Colonic mucosa (tissue), 4 donors: ENCODE measurements around the gene GCSAM. TPM values are rescaled to one million over a fixed set of nuclear protein-coding genes. Genes with fewer than 3 reads are reported as not detected.

Source experiments
- DNase-seq: peaks from one replicate; pipeline ENCODE4 v3.0.0-alpha.2; 2020
- H3K27ac ChIP-seq: fragments of 200-600 bp; one replicate; pipeline ENCODE4 v1.8.0; 2021
- H3K27me3 ChIP-seq: fragments of 200-600 bp; one replicate; pipeline ENCODE4 v1.8.0; 2021
- H3K36me3 ChIP-seq: fragments of 200-600 bp; one replicate; pipeline ENCODE4 v1.8.0; 2021
- H3K4me1 ChIP-seq: fragments of 200-600 bp; one replicate; pipeline ENCODE4 v1.8.0; 2021; ENCODE audit warnings: mild to moderate bottlenecking
- H3K4me3 ChIP-seq: fragments of 200-600 bp; one replicate; pipeline ENCODE4 v1.8.0; 2021
- H3K9ac ChIP-seq, 2 donors: one replicate each; pipeline ENCODE4 v1.7.0; 2013; ENCODE audit warnings: control low read depth in 2 of 2, low read depth in 2 of 2, low read length in 2 of 2
- H3K9me3 ChIP-seq: fragments of 200-600 bp; one replicate; pipeline ENCODE4 v1.8.0; 2021
- intact Hi-C: fragments of 100-400 bp; cut with DNase I; formaldehyde crosslinking; loops from one replicate; pipeline ENCODE4 v1.14.1; 2022
- total RNA-seq, 2 donors: library from RNA; stranded (reverse); fragmentation: NEBNext Ultra II Directional in 1 of 2; extraction: Animal tissue kit (Norgen Biotek cat#: 25700) in 1 of 2; gene quantifications; one replicate each; pipeline ENCODE4 v1.2.1, GENCODE V29; 2021
- TF ChIP-seq, protein P1 (sequence below): fragments of 200-600 bp; IDR thresholded peaks from one replicate; pipeline ENCODE4 v1.8.0; 2022; ENCODE audit warnings: antibody characterized with exemption, mild to moderate bottlenecking
- donor health status: healthy.
- donor health status: DM: no; HTN: no; CAD: no.
- donor health status: DM: no; HTN: no; CAD: no.

The GCSAM gene
- total RNA-seq, 2 donors from 2014 or later, result 0.16 to 0.17 TPM

GRCh38 chr3:112138219-112138969 is 5.3 kb upstream of the GCSAM start:
- DNase-seq, result no peak
- no peaks in the 10 kb centered on the region for H3K36me3 ChIP-seq
- intact Hi-C loops, result loop anchor here (10.0 kb wide), 1 partner anchor 156 kb away; the partner anchor contains the start of gene SLC9C1
- no peaks in the 10 kb centered on the region for H3K27me3 ChIP-seq
- TF ChIP-seq, protein P1, sequence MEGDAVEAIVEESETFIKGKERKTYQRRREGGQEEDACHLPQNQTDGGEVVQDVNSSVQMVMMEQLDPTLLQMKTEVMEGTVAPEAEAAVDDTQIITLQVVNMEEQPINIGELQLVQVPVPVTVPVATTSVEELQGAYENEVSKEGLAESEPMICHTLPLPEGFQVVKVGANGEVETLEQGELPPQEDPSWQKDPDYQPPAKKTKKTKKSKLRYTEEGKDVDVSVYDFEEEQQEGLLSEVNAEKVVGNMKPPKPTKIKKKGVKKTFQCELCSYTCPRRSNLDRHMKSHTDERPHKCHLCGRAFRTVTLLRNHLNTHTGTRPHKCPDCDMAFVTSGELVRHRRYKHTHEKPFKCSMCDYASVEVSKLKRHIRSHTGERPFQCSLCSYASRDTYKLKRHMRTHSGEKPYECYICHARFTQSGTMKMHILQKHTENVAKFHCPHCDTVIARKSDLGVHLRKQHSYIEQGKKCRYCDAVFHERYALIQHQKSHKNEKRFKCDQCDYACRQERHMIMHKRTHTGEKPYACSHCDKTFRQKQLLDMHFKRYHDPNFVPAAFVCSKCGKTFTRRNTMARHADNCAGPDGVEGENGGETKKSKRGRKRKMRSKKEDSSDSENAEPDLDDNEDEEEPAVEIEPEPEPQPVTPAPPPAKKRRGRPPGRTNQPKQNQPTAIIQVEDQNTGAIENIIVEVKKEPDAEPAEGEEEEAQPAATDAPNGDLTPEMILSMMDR, result no peak
- no peak overlapping the region for H3K9ac ChIP-seq
- no peaks in the 10 kb centered on the region for H3K9me3 ChIP-seq
- no peak overlapping the region for H3K27ac ChIP-seq
- H3K4me3 ChIP-seq, result no peak overlapping the region
- H3K4me1 ChIP-seq, result no peaks in the 10 kb centered on the region

- no peak for DNase-seq
- no peak overlapping the region for H3K27ac ChIP-seq
- H3K27me3 ChIP-seq, result no peaks in the 10 kb centered on the region
- no peaks in the 10 kb centered on the region for H3K9me3 ChIP-seq
- H3K9ac ChIP-seq, result no peak overlapping the region
- intact Hi-C loops, result loop anchor here (10.0 kb wide), 1 partner anchor 157 kb away; the partner anchor contains the start of gene SLC9C1
- TF ChIP-seq, protein P1, result no peak
- H3K36me3 ChIP-seq, result no peaks in the 10 kb centered on the region
- no peaks in the 10 kb centered on the region for H3K4me1 ChIP-seq
- H3K4me3 ChIP-seq, result no peak overlapping the region
Measured at GRCh38 chr3:112137781-112138180, 4.7 kb upstream of the GCSAM start.

DNA sequence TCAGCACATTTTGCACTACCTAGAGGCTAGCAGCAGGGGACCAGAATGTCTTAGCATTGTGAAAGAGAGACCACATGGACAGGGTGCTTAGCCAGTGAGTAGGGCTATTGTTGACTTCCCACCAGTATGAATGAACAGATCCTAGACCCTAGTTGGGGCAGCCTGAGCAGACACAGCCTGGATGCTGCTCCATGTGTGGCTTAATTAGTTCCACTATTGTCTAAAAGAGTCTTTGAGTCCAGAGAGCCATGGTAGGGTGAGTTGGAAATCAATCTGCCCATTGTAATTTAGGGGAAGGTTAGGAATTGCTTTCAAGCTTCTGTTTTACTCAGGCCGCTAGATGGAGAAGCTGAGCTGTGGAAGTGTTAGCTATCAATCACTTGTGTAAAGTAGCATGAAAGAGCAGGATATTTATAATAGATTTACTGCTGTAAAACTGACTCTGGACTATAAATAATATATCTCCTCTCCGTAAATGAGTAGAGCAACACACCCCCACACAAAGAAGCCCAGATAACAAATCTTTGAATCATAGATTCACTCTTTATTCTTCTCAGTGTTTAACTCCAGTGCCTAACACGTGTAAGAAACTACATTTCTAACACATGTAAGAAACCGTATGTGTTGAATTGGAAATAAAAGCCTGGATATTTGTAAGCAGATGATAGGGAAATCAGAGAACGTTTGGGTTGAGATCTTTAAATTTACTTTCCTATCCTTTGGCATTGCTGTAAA is 4.1 kb upstream of the GCSAM start:
- TF ChIP-seq, protein P1, result peak; percentile 28
- Histone ChIP-seq H3K36me3 (no peaks in the 10 kb centered on the region), H3K27ac (no peak overlapping the region), H3K27me3 (no peaks in the 10 kb centered on the region), H3K9ac (no peak overlapping the region), H3K9me3 (no peaks in the 10 kb centered on the region), H3K4me1 (no peaks in the 10 kb centered on the region), H3K4me3 (no peak overlapping the region)
- DNase-seq, result no peak
- intact Hi-C loops, result loop anchor here (10.0 kb wide), 1 partner anchor 158 kb away; the partner anchor contains the start of gene SLC9C1

DNA sequence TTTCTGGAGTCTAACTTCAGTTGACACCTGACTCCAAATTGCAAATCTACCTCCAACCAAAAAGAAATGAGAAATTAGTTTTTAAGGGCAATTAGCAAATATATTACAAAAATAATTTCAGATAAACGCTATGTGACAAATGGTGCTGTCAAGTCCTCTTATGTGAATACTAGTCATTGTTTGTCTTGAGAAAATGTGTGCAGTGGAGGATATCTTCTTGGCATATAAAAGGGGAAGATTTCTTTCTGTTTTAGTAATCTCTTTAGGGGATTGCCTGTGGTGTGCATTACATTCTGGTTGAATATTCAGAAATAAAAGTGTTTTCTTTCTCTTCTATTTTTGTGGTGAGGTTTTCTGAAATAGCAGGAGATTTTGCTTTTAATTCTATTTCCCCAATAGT is 3.0 kb upstream of the GCSAM start:
- no peak for DNase-seq
- Histone ChIP-seq H3K4me3 (no peak overlapping the region), H3K27ac (no peak overlapping the region), H3K9ac (no peak overlapping the region), H3K27me3 (no peaks in the 10 kb centered on the region), H3K36me3 (no peaks in the 10 kb centered on the region), H3K9me3 (no peaks in the 10 kb centered on the region), H3K4me1 (no peaks in the 10 kb centered on the region)
- TF ChIP-seq, protein P1, result no peak
- intact Hi-C loops, result loop anchor here (10.0 kb wide), 1 partner anchor 159 kb away; the partner anchor contains the start of gene SLC9C1

DNA sequence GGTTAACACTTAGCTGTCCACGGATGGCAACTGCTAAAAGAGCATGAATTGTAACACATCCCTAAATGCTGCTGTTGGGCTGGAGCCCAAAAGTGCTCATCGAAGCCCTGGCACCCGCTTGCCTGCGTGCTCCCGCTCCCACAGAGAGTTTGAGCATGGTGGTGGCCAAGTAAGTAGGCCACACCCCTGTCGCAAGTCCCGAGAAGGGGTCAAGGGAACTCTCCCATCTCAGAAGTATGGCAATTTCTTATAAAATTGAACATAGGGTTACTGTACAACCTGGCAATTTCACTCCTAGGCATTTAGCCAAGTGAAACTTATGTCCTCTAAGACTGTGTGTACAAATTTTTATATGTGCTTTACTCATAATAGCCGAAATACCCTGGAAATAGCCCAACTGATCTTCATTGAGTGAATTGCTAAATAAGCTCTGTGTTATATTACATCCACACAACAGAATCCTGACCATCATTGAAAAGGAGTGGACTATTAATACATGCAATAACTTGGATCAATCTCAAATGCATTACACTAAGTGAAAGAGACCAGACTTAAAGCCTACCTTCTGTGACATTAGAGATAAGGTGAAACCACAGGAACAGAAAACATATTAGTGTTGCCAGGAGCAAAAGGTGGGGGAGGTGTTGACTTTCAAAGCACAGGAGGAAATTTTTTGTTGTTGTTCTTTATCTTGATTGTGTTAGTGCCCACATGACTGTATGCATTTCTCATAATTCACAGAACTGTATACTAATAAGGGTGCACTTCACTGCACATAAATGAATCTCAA is 1.5 kb upstream of the GCSAM start:
- intact Hi-C loops, result loop anchor here (10.0 kb wide), 1 partner anchor 160 kb away; the partner anchor contains the start of gene SLC9C1
- no peaks in the 10 kb centered on the region for H3K36me3 ChIP-seq
- no peak for DNase-seq
- TF ChIP-seq, protein P1, result no peak
- H3K27me3 ChIP-seq, result no peaks in the 10 kb centered on the region
- no peaks in the 10 kb centered on the region for H3K9me3 ChIP-seq
- H3K4me1 ChIP-seq, result no peaks in the 10 kb centered on the region
- no peak overlapping the region for H3K4me3 ChIP-seq
- H3K27ac ChIP-seq, result no peak overlapping the region
- no peak overlapping the region for H3K9ac ChIP-seq
